OCI-LY3 (cell line): ENCODE results near the gene GTPBP3.

ENCODE experiments used
- H2AFZ ChIP-seq: fragments of 200-600, 300-600 bp; shearing (Covaris generic); 2 replicates; pipeline ENCODE4 v1.6.0; 2014; ENCODE audit warnings: antibody characterized with exemption, low read depth, low read length
- H3K27ac ChIP-seq: fragments of 200-600, 300-600 bp; sonication (generic); 2 replicates; pipeline ENCODE4 v1.5.1; 2014; ENCODE audit warnings: mild to moderate bottlenecking, low read length, moderate library complexity, mixed read lengths
- H3K27me3 ChIP-seq: fragments of 200-600, 300-600 bp; sonication (generic); 2 replicates; pipeline ENCODE4 v1.6.1; 2014; ENCODE audit warnings: low read depth, low read length, mixed read lengths
- H3K36me3 ChIP-seq: fragments of 200-600, 300-600 bp; sonication (generic); replicated peaks from 2 replicates; pipeline ENCODE3; 2014; ENCODE audit warnings: low read depth, low read length, mixed read lengths
- H3K4me1 ChIP-seq: fragments of 300-600, 200-600 bp; sonication (generic); 2 replicates; pipeline ENCODE4 v1.6.1; 2014; ENCODE audit warnings: low read length, mixed read lengths
- H3K4me2 ChIP-seq: fragments of 200-600, 300-600 bp; sonication (generic); 2 replicates; pipeline ENCODE4 v1.6.1; 2014; ENCODE audit warnings: low read length, mixed read lengths
- H3K4me3 ChIP-seq: fragments of 300-600, 200-600 bp; sonication (generic); 2 replicates; pipeline ENCODE4 v1.5.1; 2014; ENCODE audit warnings: antibody characterized with exemption, mild to moderate bottlenecking, low read length, moderate library complexity
- H3K79me2 ChIP-seq: fragments of 300-600, 200-600 bp; shearing (Covaris generic); 2 replicates; pipeline ENCODE4 v1.6.1; 2014; ENCODE audit warnings: mild to moderate bottlenecking, low read length, mixed read lengths
- H3K9ac ChIP-seq: fragments of 300-600, 200-600 bp; shearing (Covaris generic); 2 replicates; pipeline ENCODE4 v1.6.0; 2014; ENCODE audit warnings: mild to moderate bottlenecking, low read length, moderate library complexity
- H3K9me3 ChIP-seq: fragments of 200-600, 300-600 bp; shearing (Covaris generic); 2 replicates; pipeline ENCODE4 v1.6.1; 2014; ENCODE audit warnings: low read length, mixed read lengths; ENCODE audit not compliant: insufficient read depth
- H4K20me1 ChIP-seq: fragments of 200-600, 300-600 bp; sonication (generic); 2 replicates; pipeline ENCODE4 v1.6.1; 2016; ENCODE audit warnings: low read length, mixed read lengths; ENCODE audit not compliant: insufficient read depth
- CTCF ChIP-seq: fragments of 200-600, 300-600 bp; sonication (generic); IDR thresholded peaks from 2 replicates; pipeline ENCODE4 v1.5.1; 2014; ENCODE audit warnings: antibody characterized with exemption, low read length, low read depth
- EZH2phosphoT487 ChIP-seq: fragments of 200-600 bp; shearing (Covaris generic); IDR thresholded peaks from 2 replicates; pipeline ENCODE4 v1.6.1; 2018; ENCODE audit warnings: antibody characterized with exemption, mixed run types, low read depth

GTPBP3 gene

GRCh38 chr19:17380426-17381138 is 43.2 kb downstream of the GTPBP3 start:
- Histone ChIP-seq H3K9me3 (0 out of 2 replicates have a peak, but pooled peaks cover 3% of the 10 kb centered on the region), H3K27me3 (no peaks in the 10 kb centered on the region), H3K36me3 (no peaks in the 10 kb centered on the region), H3K27ac (no peak overlapping the region), H3K4me3 (no peak overlapping the region), H3K9ac (no peak overlapping the region), H3K4me1 (peaks cover 12% of the 10 kb centered on the region), H3K4me2 (no peak overlapping the region), H2AFZ (no peak overlapping the region), H3K79me2 (no peaks in the 10 kb centered on the region), H4K20me1 (no peaks in the 10 kb centered on the region)
- TF ChIP-seq CTCF: no peak
- TF ChIP-seq EZH2phosphoT487: no peak

- H2AFZ ChIP-seq: no peak overlapping the region
- H3K79me2 ChIP-seq: no peaks in the 10 kb centered on the region
- TF ChIP-seq EZH2phosphoT487 (no peak), CTCF (peak; percentile 95)
Measured at GRCh38 chr19:17385878-17386611, 48.7 kb downstream of the GTPBP3 start.

GRCh38 chr19:17389288-17389687 is 51.9 kb downstream of the GTPBP3 start:
- no peak overlapping the region for H3K4me2 ChIP-seq
- no peaks in the 10 kb centered on the region for H3K9me3 ChIP-seq
- H3K27me3 ChIP-seq: peaks cover 3% of the 10 kb centered on the region; the same call in 1 of the 2 replicates
- peaks cover 7% of the 10 kb centered on the region for H3K4me1 ChIP-seq
- no peak for TF ChIP-seq CTCF
- no peak for TF ChIP-seq EZH2phosphoT487
- H3K79me2 ChIP-seq: no peaks in the 10 kb centered on the region
- H3K4me3 ChIP-seq: no peak overlapping the region
- H3K27ac ChIP-seq: no peak overlapping the region
- H3K9ac ChIP-seq: no peak overlapping the region
- H2AFZ ChIP-seq: no peak overlapping the region
- H4K20me1 ChIP-seq: no peaks in the 10 kb centered on the region
- H3K36me3 ChIP-seq: no peaks in the 10 kb centered on the region

More at GRCh38 chr19:17385878-17386611, 48.7 kb downstream of the GTPBP3 start:
- H3K27ac ChIP-seq: no peak overlapping the region
- H3K9me3 ChIP-seq: no peaks in the 10 kb centered on the region
- H3K36me3 ChIP-seq: no peaks in the 10 kb centered on the region
- H3K4me2 ChIP-seq: no peak overlapping the region
- H3K9ac ChIP-seq: no peak overlapping the region
- H3K4me1 ChIP-seq: peaks cover 12% of the 10 kb centered on the region
- H3K27me3 ChIP-seq: peaks cover 3% of the 10 kb centered on the region; the same call in 1 of the 2 replicates
- H3K4me3 ChIP-seq: no peak overlapping the region
- no peaks in the 10 kb centered on the region for H4K20me1 ChIP-seq

- H3K9me3 ChIP-seq: no peaks in the 10 kb centered on the region
- no peak overlapping the region for H3K27ac ChIP-seq
- H3K4me1 ChIP-seq: peaks cover 7% of the 10 kb centered on the region
- H3K27me3 ChIP-seq: peaks cover 3% of the 10 kb centered on the region; the same call in 1 of the 2 replicates
- no peaks in the 10 kb centered on the region for H4K20me1 ChIP-seq
- no peak overlapping the region for H2AFZ ChIP-seq
- H3K79me2 ChIP-seq: no peaks in the 10 kb centered on the region
- no peaks in the 10 kb centered on the region for H3K36me3 ChIP-seq
- H3K4me2 ChIP-seq: peak overlapping the region; percentile 61
- H3K9ac ChIP-seq: no peak overlapping the region
- TF ChIP-seq CTCF: no peak
- TF ChIP-seq EZH2phosphoT487: no peak
- H3K4me3 ChIP-seq: no peak overlapping the region
Measured at GRCh38 chr19:17389957-17390664, 52.8 kb downstream of the GTPBP3 start.
